Measurements from ENCODE around the gene NNT. TPM values are rescaled to one million over a fixed set of nuclear protein-coding genes. Genes with fewer than 3 reads are reported as not detected.
A peak's percentile ranks its signal among the peaks of the same experiment; 100 is the strongest.
"Not testable (repeated sequence)": the region's sequence is repeated elsewhere in the genome, so short reads cannot be mapped to it uniquely, and the experiment has no call there.

NNT gene
- total and polyA plus RNA-seq, 11 donors = 53.8 to 631 (median 362) TPM

- DNase-seq (peak in 1 of 5 donors; percentile 22), ATAC-seq (peak; percentile 41 to 88 (median 78))
- H3K27ac ChIP-seq = peak overlapping the region in 11 of 12 donors; percentile 60 to 83 (median 71)
- no peaks in the 10 kb centered on the region for H3K9me3 ChIP-seq
- WGBS, 4 donors = 29 to 39% (median 36%) methylated on average over 2 of the region's 2 CpGs
- TF ChIP-seq, protein P1, sequence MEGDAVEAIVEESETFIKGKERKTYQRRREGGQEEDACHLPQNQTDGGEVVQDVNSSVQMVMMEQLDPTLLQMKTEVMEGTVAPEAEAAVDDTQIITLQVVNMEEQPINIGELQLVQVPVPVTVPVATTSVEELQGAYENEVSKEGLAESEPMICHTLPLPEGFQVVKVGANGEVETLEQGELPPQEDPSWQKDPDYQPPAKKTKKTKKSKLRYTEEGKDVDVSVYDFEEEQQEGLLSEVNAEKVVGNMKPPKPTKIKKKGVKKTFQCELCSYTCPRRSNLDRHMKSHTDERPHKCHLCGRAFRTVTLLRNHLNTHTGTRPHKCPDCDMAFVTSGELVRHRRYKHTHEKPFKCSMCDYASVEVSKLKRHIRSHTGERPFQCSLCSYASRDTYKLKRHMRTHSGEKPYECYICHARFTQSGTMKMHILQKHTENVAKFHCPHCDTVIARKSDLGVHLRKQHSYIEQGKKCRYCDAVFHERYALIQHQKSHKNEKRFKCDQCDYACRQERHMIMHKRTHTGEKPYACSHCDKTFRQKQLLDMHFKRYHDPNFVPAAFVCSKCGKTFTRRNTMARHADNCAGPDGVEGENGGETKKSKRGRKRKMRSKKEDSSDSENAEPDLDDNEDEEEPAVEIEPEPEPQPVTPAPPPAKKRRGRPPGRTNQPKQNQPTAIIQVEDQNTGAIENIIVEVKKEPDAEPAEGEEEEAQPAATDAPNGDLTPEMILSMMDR (IDR thresholded peaks at IDR 0.05) = no peak
- no peak for TF ChIP-seq POLR2A (IDR thresholded peaks at IDR 0.05)
- peaks cover 0 to 16% (median 2%) of the 10 kb centered on the region in 9 donors for H3K36me3 ChIP-seq
- H3K27me3 ChIP-seq = no peaks in the 10 kb centered on the region
- H3K4me3 ChIP-seq = no peak overlapping the region
- intact Hi-C loops (cut with DNase I) = loop anchor here in 1 of 10 donors (2.0 kb wide), 1 partner anchor 30 kb away; the partner anchor contains the start of gene NNT
- H3K4me1 ChIP-seq = peaks cover 0 to 38% (median 18%) of the 10 kb centered on the region in 12 donors
Observed at GRCh38 chr5:43572357-43572756, 30.6 kb upstream of the NNT start.

DNA sequence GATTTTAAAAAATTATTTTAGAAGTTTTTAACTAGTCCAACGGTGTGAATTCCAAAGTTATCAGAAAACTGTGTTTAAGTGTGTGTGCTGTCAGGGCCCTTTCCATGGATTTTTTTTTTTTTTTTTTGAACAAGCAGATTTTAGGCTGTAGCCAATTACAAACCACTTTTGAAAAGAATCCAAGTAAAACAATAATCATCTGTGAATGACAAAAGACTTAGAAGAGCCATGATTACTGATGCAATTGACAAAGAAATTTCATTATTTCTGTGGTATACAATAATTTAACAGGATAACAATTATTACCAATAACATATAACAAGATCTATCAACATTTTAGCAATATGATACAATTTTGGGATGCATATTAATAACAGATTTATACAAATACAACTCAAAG lies 29.9 kb upstream of the NNT start:
- Histone ChIP-seq H3K27ac (peak overlapping the region in 11 of 12 donors; percentile 60 to 83 (median 71)), H3K36me3 (peaks cover 0 to 16% (median 2%) of the 10 kb centered on the region in 9 donors), H3K4me3 (no peak overlapping the region), H3K9me3 (no peaks in the 10 kb centered on the region), H3K27me3 (no peaks in the 10 kb centered on the region), H3K4me1 (peaks cover 0 to 38% (median 18%) of the 10 kb centered on the region in 12 donors)
- DNase-seq (no peak), ATAC-seq (peak in 1 of 4 donors; percentile 5)
- TF ChIP-seq POLR2A (IDR thresholded peaks at IDR 0.05) = no peak
- TF ChIP-seq, protein P1 (IDR thresholded peaks at IDR 0.05) = no peak
- intact Hi-C loops (cut with DNase I) = loop anchor here in 1 of 10 donors (2.0 kb wide), 1 partner anchor 30 kb away; the partner anchor contains the start of gene NNT
- 16 to 19% (median 18%) methylated on average over 1 of the region's 1 CpG for WGBS, 4 donors

DNA sequence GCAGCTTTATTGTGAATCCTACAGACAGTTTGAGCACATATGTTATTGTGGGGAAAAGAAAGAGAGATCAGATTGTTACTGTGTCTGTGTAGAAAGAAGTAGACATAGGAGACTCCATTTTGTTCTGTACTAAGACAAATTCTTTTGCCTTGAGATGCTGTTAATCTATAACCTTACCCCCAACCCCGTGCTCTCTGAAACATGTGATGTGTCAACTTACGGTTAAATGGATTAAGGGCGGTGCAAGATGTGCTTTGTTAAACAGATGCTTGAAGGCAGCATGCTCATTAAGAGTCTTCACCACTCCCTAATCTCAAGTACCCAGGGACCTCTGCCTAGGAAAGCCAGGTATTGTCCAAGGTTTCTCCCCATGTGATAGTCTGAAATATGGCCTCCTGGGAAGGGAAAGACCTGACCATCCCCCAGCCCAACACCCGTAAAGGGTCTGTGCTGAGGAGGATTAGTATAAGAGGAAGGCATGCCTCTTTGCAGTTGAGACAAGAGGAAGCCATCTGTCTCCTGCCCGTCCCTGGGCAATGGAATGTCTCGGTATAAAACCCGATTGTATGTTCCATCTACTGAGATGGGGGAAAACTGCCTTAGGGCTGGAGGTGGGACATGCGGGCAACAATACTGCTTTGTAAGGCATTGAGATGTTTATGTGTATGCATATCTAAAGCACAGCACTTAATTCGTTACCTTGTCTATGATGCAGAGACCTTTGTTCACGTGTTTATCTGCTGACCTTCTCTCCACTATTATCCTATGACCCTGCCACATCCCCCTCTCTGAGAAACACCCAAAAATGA lies 22.4 kb upstream of the NNT start:
- H3K27me3 ChIP-seq; DNase-seq; H3K4me3 ChIP-seq; intact Hi-C loops (cut with DNase I); ATAC-seq; H3K4me1 ChIP-seq; H3K9me3 ChIP-seq; H3K27ac ChIP-seq: not testable (repeated sequence)
- peaks cover 0 to 25% (median 6%) of the 10 kb centered on the region in 9 donors for H3K36me3 ChIP-seq
- 83 to 87% (median 85%) methylated on average over 10 of the region's 10 CpGs for WGBS, 4 donors

- no peak overlapping the region for H3K27ac ChIP-seq
- ATAC-seq (no peak), DNase-seq (no peak)
- peaks cover 0 to 4% (median 0%) of the 10 kb centered on the region in 12 donors for H3K4me1 ChIP-seq
- WGBS, 4 donors = 38 to 60% (median 48%) methylated on average over 1 of the region's 1 CpG
- peaks cover 0 to 25% (median 6%) of the 10 kb centered on the region in 9 donors for H3K36me3 ChIP-seq
- H3K9me3 ChIP-seq = no peaks in the 10 kb centered on the region
- intact Hi-C loops (cut with DNase I) = no loop called here
- TF ChIP-seq, protein P1 (IDR thresholded peaks at IDR 0.05) = no peak
- no peak for TF ChIP-seq POLR2A (IDR thresholded peaks at IDR 0.05)
- H3K27me3 ChIP-seq = no peaks in the 10 kb centered on the region
- no peak overlapping the region for H3K4me3 ChIP-seq
Observed at GRCh38 chr5:43581398-43581797, 21.6 kb upstream of the NNT start.

Data from heart left ventricle (tissue), 16 donors.